Measurements from ENCODE around the gene CAPN5. TPM values are rescaled to one million over a fixed set of nuclear protein-coding genes. Genes with fewer than 3 reads are reported as not detected.

Gene CAPN5
- total and polyA plus RNA-seq, 2 of the 13 experiments (the other 11 are each of a cell fraction or from before 2014, with no cell fraction given): 0.27 to 1.2 TPM

GRCh38 chr11:77127920-77128691, 61.3 kb downstream of the CAPN5 start, which contains the start of gene MYO7A (continued):
- TF ChIP-seq HIVEP1 (CRISPR knock-in tag; IDR thresholded peaks at IDR 0.05) (0 out of 2 replicates have a peak, but pooled peaks have one; percentile 17), MYNN (CRISPR knock-in tag; IDR thresholded peaks at IDR 0.05; ENCODE audit: low read depth) (no peak), AKNA (CRISPR knock-in tag; IDR thresholded peaks at IDR 0.05; ENCODE audit: borderline replicate concordance) (no peak), ZNF577 (CRISPR knock-in tag; IDR thresholded peaks at IDR 0.05; ENCODE audit: borderline replicate concordance, low read depth) (no peak), LBX2 (CRISPR knock-in tag; IDR thresholded peaks at IDR 0.05; ENCODE audit: borderline replicate concordance) (no peak), TBL1XR1 (IDR thresholded peaks at IDR 0.05; ENCODE audit: borderline replicate concordance, low read length, partially characterized antibody) (no peak), SIX4 (CRISPR knock-in tag; IDR thresholded peaks at IDR 0.05) (no peak), BHLHE40 (IDR thresholded peaks at IDR 0.05; ENCODE audit: low read length) (no peak), ZNF605 (CRISPR knock-in tag; IDR thresholded peaks at IDR 0.05) (no peak), ZNF331 (CRISPR knock-in tag; IDR thresholded peaks at IDR 0.05) (peak; percentile 85), PCBP2 (optimal IDR thresholded peaks at IDR 0.05; ENCODE audit: low read depth, low read length, poor library complexity, severe bottlenecking) (no peak), ZNF7 (CRISPR knock-in tag; IDR thresholded peaks at IDR 0.05) (no peak), ZNF205 (CRISPR knock-in tag; IDR thresholded peaks at IDR 0.05) (0 out of 2 replicates have a peak, but pooled peaks have one; percentile 16), MTF1 (CRISPR knock-in tag; IDR thresholded peaks at IDR 0.05) (no peak), ZNF776 (CRISPR knock-in tag; IDR thresholded peaks at IDR 0.05) (no peak), ZNF788 (CRISPR knock-in tag; IDR thresholded peaks at IDR 0.05; ENCODE audit: borderline replicate concordance) (peak; percentile 81), ZNF644 (CRISPR knock-in tag; IDR thresholded peaks at IDR 0.05; ENCODE audit: low read depth) (no peak), FOSL2 (CRISPR knock-in tag; IDR thresholded peaks at IDR 0.05) (peak; percentile 61; the same call in 1 of the 2 replicates), ERF (CRISPR knock-in tag; IDR thresholded peaks at IDR 0.05) (peak; percentile 71), ZNF790 (CRISPR knock-in tag; IDR thresholded peaks at IDR 0.05; ENCODE audit: borderline replicate concordance) (no peak), POLR2G (IDR thresholded peaks at IDR 0.05; ENCODE audit: low read depth, low read length) (peak; percentile 72; the same call in 1 of the 2 replicates), TSC22D2 (CRISPR knock-in tag; IDR thresholded peaks at IDR 0.05; ENCODE audit: borderline replicate concordance) (no peak)
- TF ChIP-seq, protein P1, sequence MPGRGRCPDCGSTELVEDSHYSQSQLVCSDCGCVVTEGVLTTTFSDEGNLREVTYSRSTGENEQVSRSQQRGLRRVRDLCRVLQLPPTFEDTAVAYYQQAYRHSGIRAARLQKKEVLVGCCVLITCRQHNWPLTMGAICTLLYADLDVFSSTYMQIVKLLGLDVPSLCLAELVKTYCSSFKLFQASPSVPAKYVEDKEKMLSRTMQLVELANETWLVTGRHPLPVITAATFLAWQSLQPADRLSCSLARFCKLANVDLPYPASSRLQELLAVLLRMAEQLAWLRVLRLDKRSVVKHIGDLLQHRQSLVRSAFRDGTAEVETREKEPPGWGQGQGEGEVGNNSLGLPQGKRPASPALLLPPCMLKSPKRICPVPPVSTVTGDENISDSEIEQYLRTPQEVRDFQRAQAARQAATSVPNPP (CRISPR knock-in tag; IDR thresholded peaks at IDR 0.05): no peak
- TF ChIP-seq, protein P2, sequence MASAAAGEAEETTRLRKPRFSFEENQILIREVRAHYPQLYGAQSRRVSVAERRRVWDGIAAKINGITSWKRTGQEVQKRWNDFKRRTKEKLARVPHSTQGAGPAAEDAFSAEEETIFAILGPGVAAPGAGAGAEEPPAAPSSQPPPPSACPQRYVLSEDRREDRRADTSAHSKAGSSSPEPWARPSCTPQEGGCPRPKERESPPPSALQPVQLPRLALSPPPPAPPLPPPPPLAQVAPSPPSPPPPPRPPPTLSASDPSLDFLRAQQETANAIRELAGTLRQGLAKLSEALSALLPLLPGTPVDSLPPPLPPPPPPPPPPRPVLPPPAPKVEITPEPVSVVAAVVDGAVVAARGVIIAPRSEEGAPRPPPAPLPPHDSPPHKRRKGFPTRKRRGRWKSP (CRISPR knock-in tag; IDR thresholded peaks at IDR 0.05): peak; percentile 20; the same call in 1 of the 2 replicates

All from HepG2 (cell line).